Thyroid gland (tissue), 4 donors: ENCODE measurements around the gene DDB1.

Experiments used
- POLR2A ChIP-seq, 2 donors: fragments of 450-650 bp; IDR thresholded peaks; one replicate each; pipeline ENCODE4 v1.6.1; 2017; ENCODE audit warnings: antibody characterized with exemption in 2 of 2, mild to moderate bottlenecking in 2 of 2, moderate library complexity in 1 of 2
- TF ChIP-seq, protein P1 (sequence below), 6 experiments: fragments of 200-600 bp in 3 of 6; fragments of 450-650 bp in 3 of 6; sonication (generic) in 3 of 6; IDR thresholded peaks; one replicate each; pipeline ENCODE4 v1.5.1; 2016 to 2019; ENCODE audit warnings: antibody characterized with exemption in 6 of 6, mild to moderate bottlenecking in 2 of 6, inconsistent platforms in 1 of 6, moderate library complexity in 1 of 6

- TF ChIP-seq POLR2A (IDR thresholded peaks at IDR 0.05): no peak
- TF ChIP-seq, protein P1, sequence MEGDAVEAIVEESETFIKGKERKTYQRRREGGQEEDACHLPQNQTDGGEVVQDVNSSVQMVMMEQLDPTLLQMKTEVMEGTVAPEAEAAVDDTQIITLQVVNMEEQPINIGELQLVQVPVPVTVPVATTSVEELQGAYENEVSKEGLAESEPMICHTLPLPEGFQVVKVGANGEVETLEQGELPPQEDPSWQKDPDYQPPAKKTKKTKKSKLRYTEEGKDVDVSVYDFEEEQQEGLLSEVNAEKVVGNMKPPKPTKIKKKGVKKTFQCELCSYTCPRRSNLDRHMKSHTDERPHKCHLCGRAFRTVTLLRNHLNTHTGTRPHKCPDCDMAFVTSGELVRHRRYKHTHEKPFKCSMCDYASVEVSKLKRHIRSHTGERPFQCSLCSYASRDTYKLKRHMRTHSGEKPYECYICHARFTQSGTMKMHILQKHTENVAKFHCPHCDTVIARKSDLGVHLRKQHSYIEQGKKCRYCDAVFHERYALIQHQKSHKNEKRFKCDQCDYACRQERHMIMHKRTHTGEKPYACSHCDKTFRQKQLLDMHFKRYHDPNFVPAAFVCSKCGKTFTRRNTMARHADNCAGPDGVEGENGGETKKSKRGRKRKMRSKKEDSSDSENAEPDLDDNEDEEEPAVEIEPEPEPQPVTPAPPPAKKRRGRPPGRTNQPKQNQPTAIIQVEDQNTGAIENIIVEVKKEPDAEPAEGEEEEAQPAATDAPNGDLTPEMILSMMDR (IDR thresholded peaks at IDR 0.05): no peak
Observed at GRCh38 chr11:61352038-61352437, 19.1 kb upstream of the DDB1 start.
